NCI-H510A treated with DMSO at 0.1 percent for 48 hours (cell line): ENCODE results near the gene LRCH3.

Experiments
- DNase-seq: peaks from one replicate; lab custom pipeline; 2025; lab: John Stamatoyannopoulos, UW

LRCH3 gene

DNA sequence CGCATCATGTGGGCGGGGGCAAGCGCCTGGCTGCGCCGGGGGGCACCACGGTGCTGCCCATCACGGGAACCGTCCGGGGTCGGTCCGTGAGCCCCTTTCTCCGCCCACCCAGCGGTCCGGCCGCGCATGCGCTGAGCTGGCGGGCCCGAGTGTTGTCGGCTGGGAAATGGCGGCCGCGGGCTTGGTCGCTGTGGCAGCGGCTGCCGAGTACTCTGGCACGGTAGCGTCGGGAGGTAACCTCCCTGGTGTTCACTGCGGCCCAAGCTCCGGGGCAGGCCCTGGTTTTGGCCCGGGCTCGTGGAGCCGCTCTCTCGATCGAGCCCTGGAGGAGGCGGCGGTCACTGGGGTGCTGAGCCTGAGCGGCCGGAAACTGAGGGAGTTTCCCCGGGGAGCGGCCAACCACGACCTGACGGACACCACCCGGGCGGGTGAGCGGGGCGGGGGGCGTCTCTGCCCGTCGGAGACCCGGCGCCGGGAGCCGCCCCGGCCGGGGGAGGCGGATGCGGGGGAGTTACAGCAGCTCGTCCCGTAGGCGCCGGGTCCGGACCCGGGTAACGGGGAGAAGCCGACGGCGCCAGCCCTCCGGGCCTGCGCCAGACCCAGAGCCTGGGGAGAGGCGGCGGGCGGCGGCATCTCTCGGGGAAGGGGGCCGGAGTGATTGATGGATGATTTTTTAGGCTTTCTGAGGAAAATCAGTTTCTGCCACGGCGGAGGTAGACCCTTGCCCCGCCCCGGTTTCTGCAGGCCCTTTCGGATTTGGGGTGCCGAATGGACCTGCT is at the start of gene LRCH3:
Gene LRCH3 (plus strand): TSS at position 142 of the 779 bp plus-strand sequence. CDS start 25 bp downstream, at position 167.
- DNase-seq, result peak; percentile 84

DNA sequence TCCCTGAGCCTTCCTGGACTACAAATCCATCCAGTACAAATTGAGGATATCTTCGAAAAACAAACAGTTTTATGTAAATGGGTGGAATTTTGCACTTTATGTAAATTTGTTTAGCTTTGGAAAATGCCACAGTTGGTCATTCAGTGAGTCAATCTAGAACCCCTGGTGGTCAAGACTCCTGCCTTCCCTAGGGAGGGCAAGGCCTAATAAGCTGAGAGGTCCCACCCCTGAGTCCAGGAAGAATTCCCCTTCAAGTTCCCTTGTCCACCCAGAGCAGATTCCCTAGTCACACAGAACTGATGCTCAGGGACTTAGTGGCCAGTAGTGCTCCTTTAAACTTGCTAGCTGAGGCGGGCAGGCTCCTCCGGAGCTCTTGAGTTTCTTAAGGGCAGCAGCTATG is 48.3 kb upstream of the LRCH3 start:
- DNase-seq, result no peak

DNA sequence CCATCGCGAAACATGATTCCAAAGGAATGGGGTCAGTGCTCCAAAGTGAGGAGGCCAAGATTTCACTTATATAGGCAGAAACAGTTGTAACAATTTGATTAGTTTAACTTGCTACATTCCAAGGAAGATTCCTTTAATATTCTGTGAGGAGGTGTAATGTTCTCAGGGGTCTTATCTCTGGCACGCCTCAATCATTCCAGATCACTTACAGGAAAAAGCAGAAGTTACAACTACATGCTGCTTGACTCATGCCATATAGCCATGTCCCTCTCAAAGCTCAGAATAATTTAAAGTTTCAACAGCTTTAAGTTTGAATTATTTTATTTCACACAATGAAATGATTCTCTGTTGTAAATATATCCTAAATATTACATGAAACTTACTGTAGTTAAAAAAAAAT is 44.8 kb upstream of the LRCH3 start:
- no peak for DNase-seq

DNA sequence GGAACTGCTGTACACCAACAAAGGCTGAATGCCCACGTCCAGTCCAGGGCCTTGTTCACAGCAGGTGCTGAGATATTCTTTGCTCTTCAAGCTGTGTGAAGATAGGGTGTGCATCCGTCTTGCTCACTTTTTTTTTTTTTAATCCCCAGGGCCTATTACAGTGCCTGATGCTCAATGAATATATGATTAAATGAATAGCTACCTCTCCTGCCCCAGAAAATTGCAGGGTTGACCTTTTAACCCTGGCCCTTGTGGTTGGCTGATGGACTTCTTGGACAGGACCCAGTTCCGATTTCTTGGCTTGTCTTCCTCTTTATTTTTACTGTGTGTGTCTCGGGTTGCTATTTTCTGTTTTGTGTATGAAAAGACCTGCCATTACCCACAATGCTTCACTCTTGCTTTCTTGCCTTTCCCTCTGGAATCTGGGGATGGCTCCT is 44.2 kb upstream of the LRCH3 start:
- no peak for DNase-seq

DNA sequence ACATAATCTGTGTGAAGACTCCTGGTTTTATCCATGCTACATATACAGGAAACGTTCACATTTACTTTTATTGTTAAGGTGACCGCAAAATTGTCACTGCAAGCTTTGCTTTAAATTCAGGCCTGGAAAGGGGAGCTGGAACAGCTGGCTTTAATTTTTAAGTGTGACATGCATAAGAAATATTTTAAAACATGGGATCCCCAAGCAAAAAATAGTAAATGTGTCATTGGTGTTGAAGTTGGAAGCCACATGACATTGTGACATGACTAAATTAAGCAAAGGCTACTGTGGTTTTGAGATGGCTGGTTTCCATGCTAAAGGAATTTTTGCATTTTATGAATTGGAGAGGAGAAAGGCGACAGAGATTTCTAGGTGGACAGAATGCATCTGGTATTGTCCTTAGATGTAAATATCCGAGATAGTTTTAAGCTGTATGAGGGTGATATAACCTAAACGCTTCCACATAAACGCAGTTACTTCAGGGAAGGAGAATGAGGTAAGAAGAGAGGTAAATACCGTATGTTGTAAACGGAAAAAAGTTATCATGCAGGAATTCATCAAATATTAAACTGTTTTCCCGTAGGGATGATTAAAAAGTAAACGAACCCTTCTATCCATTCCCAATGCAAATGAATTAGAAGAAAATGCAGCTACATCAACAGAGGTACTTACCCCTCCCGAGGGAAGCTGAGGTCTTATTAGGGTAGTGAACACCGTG is 42.3 kb upstream of the LRCH3 start:
- no peak for DNase-seq

DNA sequence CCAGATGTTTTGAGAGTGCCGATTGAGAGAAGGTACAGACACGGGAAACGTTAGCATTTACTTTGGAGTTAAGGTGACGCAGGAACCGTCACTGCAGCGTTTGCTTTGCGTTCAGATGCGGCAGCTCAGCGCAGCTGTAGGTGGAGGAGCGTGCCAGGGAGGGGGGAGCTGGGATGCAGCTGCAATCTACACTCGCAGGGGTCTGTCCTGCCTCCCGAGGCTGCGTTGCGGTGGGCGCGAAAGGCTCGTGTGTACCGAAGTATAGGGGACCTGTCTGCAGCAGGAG is 41.8 kb upstream of the LRCH3 start:
- peak; percentile 87 for DNase-seq

DNA sequence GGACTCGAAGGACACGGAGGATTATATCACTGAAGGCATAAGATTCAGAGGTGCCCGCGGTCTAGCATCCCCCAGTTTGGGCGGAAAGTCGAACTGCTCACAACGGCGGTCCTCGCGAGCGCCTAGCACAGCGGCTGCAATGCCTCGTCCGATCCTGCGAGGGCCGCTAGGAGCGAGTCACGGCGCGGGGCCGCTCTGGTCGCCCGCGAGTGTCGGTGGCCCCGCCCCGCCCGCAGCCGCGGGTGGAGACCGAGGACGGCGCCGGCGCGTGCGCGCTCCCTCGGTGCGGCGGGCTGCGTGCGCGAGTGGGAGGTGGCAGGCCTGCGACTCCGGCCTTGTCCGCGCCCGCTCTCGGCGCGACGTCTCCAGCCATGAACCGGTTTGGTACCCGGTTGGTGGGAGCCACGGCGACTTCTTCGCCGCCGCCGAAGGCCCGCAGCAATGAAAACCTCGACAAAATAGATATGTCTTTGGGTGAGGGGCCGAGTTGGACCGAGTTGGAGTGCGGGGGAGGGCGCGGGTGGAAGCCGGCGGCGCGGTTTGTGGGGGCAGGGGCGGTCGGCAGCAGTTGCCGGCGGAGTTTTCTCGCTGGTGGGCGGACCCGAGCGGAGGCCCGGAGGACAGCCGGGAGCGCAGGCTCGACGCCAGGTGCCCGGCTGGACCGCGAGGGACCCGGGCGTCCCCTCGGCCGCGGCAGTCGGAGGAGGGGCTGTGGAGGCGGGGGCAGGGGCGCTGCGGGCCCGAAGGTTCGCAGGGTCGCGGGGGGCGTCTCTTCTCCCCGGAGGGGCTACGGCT is 41.3 kb upstream of the LRCH3 start, which contains the start of gene FYTTD1:
Gene FYTTD1 (plus strand): TSS at position 283 of the 795 bp plus-strand sequence. CDS start 89 bp downstream, at position 372.
- peak; percentile 87 for DNase-seq

DNA sequence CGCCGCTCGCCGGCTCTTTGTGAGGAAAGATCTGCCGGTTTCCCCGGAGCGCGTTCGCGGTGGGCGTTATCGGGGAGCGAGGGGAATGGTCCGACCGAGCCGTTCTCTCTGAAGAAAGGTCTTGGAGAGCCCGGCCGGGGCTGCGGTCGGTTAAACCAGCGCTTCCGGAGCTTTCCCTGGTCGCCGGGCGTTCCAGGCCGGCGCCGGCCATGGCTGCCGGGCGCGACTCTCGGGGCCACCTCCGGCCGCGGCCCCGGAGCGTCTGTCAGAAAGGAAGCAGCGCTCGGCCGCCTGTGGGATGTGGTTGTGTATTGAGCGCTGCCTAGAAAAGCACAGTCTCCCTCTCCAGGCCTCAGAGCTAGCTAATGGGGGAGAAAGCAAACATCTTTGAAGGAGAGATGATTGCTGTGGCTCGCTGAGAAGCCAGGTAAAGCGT is 40.6 kb upstream of the LRCH3 start:
- peak; percentile 79 for DNase-seq

DNA sequence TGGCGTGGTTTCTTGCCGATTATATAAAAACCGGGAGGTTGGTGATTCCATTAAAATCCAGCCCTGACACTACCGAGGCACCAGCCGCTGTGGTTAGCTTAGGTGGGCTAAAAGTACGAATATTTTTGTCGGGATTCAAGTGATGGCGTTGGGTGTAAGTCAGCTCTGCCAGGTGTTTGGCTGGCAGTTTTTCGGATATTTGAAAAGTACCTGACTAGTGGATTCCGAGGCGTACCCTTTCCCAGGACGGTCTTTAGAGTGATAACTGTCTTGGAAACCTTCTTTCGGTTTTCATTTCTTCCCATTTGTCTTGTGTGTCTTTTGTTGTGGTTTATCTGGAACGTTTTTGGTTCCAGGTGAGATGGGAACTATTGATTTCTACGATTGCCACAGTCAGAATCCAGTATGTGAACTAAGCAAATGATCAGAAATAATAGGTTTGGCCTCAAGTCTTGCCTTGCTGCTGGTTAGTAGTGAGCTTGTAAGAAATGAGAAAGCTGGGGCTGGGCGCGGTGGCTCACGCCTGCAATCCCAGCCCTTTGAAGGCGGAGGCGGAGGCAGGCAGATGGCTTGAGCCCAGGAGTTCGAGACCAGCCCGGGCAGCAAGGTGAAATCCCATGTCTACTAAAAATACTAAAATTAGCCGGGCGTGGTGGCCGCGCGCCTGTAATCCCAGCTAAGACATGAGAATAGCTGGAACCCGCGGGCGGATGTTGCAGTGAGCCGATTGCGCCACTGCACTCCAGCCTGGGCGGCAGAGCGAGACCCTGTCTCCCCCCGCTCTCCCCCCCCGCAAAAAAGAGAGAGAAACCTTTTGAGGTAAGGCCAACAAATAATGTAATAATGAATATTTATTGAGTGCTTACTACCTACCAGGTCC is 40.0 kb upstream of the LRCH3 start:
- peak; percentile 52 for DNase-seq

DNA sequence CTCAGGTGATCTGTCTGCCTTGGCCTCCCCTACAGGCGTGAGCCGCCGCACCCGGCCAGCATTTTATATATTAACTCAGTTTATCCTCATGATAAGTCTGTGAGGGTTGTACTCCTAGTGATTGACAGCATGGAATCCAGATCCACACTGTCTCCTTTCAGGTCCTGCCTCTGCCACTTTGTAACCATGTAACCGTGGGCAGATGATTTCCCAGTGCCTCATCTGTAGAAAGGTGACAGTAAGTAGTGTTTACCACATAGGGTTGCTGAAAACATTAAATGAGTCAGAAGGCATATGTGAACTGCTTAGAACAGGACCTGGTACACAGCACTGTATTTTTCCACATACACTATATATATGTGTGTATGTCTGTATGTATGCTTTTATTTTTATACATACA is 38.9 kb upstream of the LRCH3 start:
- DNase-seq, result no peak

DNA sequence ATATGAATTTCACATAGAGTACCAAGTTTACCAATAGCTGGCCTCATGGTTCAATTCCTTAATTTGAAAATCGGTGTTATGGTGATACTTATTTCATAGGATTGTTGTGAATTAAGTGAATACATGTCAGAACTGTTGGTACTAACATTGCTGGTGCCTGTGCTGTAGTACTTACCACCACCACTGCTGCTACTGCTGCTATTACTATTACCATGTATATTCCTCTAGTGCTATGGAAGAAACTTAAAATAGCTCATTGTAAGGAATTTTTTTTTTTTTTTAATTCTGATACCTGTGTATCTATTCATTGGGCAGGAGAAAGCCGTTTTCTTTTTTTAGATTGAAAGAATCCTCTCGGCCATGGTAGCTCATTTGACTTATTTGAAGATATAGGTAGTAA is 37.8 kb upstream of the LRCH3 start:
- no peak for DNase-seq

DNA sequence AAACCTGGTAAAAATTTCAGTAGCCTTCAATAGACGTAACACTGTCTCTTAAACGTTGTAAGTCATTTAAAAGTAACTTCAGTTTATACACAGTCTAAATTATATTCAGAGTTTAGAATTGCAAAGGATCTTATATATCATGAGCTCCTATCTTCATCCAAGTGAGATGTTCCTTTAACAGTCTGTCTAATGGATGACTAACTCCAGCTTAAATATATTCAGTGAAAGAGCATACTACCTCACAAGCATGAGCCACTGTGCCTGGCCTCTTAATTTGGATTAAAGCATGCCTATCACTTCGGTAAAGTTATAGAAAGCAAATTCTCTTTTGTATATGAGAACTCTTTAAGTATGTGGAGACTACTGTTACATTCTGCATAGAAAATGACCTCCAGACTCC is 34.4 kb upstream of the LRCH3 start:
- no peak for DNase-seq

DNA sequence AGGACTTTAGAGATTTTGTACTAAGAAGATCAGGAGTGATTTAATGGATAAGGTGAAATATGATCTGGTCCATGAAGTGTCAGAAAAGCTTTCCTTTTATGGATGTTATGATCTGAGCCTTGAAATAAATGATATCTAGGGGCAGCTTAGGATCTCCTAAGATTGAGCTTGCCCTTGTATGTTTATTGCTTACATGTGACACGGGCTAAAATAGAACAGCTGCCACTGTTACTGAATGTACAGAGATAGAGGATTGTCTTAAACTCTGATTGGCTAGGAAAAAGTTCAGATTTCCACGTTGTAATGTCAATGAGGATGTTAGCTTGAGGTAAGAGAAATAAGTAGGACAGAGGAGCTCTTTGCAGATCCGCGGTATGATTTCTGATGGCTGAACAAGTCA is 32.5 kb upstream of the LRCH3 start:
- no peak for DNase-seq

DNA sequence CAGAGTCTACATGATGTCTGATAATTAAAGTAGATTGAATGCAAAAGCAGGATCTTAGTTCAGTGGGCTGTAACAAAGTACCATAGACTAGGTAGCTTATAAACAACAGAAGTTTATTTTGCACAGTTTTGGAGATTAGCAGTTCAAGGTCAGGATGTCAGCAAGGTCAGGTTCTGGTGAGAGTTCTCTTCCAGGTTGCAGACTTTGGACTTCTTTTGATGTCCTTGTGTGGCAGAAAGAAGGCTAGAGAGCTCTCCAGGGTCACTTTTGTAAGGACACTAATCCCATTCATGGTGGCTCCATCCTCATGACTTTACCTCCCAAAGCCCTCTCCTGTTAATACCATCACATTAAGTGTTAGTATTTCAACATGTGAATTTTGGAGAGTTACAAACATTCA is 29.3 kb upstream of the LRCH3 start:
- no peak for DNase-seq

DNA sequence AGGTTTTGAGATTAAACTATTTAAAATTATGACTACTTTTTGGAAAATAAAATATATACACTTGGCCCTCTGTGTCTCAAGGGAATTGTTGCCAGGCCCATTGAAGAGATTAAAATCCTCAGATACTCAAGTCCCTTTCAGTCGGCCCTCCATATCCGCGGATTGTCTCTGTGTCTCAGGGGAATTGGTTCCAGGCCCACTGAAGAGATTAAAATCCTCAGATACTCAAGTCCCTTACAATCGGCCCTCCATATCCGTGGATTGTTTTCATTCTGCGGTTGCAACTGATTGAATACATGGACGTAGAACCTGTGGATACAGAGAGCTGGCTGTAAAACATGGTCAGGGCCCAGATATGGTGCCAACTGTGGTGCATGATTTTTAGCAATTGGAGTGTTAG is 15.7 kb upstream of the LRCH3 start:
- no peak for DNase-seq

DNA sequence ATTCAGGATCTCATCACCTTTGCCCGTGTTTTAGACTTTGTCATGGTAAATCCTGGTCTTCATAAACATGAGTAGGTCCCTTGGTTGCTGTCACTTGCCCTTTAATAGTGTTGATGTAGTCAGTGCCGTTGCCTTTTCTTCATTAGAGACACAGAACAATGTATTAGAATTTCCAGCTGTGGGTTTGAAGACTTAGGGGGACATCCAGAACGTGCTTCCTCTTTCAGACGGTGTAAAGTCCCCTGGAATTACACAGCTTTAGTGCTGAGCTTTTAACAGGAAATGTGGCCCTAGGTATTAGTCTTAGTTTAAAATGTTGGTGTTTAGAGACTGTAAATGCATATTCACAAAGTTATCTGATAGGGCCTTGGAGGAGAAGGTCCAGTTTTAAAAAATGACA is 8.8 kb upstream of the LRCH3 start:
- DNase-seq, result no peak

DNA sequence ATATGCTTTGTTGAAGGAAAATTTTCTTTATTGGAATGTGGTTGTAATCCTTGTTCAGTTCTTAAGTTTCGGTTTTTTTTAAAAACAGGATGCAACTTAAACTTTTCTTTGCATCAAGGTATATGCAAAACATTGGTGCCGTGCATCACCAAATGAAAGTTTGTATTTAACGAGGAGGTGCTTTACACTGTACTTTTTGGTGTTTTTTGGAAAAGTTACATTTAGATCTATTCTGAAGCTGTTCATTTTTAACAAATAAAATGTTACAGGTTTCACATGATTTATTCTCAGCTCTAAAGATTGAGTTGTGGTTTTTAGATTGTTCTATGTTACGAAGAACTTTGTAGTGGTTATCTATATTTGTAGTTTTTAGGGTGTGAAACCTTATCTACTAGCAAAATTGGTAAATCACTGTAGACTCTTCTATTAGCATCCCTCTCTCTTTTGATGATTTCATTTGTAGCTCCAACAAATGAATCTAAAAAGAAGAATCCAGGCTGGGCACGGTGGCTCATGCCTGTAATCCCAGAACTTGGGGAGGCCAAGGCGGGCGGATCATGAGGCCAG is 7.0 kb upstream of the LRCH3 start:
- DNase-seq, result no peak

DNA sequence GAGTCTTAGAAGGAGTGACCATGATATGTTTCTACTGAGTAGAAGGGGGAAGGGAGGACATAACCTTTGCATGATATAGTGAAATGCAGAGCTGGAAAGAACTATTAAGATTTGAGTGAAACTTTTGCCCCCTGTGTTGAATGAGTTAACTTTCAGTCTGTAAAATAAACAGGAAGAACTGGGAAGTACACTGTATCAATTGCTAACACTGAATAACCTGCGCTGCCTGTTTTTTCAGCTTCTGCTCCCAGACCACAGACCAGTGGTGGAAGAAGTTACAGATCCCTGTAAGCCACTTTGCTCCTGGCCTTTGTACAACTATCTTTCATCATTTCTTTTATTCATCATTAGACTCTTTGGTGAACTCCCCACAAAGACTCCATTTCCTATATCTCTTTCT is 3.6 kb upstream of the LRCH3 start:
- no peak for DNase-seq

DNA sequence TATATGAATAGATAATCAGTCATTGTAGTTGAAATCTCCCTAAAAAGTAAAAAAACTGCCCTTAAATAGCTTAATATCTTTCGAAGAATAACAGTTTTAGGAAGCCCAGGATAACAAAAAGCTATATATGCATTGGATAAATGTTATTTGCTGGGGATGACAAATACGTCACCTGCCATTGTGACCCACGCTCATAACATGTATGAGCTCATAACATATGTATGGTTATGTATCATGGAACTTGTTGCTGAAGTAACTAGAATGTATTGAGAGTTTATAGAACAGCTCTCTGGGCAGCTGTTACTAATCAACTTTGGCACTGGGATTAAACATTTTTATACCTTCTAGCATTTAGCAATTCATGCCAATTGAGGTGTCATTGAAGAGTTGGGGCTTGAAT is 1.7 kb upstream of the LRCH3 start:
- DNase-seq, result no peak

DNA sequence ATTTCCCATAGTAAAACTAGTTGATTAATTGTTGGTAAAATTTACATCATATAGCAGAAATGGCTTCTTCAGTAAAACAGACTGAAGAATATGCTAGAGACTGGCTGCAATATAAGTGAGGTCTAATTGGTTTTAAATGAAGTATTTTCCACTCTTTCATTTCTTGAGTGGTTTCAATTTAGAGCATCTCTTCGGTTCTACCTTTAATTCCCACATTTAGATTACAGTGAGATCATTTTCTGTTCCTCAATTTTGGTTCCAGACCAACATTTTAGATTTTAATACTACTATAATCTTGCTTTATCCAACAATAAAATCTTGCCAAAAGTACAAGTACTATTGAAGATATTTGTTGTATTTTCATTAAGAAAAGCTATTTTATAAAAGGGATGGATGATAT is 1.0 kb upstream of the LRCH3 start:
- DNase-seq, result no peak

DNA sequence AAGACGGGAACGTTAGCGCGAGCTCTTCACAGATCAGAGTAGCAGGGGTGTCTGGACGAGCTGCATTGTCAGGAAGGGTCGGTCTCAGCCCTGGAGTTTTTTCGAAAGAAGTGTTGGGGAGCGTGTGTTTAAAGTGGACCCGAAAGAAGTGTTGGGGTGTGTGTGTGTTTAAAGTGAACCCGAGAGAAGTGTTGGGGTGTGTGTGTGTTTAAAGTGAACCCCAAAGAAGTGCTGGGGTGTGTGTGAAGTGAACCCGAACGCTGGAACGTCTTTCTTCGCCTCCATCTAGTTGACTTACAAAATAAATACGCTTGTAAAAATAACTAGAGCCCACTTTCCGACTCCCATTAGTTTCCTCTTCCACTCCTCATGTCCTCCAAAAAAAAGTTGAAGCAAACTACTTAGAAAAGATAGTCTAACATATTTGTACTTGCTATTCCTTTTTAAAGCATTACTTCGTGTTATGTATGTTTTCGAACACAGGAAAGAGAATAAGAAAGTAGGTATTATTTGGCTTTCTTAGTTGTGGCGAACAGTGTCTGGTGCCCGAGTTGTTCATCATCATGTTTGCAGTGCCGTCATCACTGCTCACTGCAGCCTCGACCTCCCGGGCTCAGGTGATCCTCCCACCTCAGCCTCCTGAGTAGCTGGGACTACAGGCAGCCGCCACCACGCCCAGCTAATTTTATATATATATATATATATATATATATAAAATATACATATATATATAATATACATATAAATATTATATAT is 1.0 kb downstream of the LRCH3 start:
- no peak for DNase-seq
